Measurements from ENCODE around the gene IDUA.
A peak's percentile ranks its signal among the peaks of the same experiment; 100 is the strongest.

GRCh38 chr4:1011022-1011665 is 24.3 kb downstream of the IDUA start, which contains the start of gene FGFRL1:
- TF ChIP-seq, protein P1, sequence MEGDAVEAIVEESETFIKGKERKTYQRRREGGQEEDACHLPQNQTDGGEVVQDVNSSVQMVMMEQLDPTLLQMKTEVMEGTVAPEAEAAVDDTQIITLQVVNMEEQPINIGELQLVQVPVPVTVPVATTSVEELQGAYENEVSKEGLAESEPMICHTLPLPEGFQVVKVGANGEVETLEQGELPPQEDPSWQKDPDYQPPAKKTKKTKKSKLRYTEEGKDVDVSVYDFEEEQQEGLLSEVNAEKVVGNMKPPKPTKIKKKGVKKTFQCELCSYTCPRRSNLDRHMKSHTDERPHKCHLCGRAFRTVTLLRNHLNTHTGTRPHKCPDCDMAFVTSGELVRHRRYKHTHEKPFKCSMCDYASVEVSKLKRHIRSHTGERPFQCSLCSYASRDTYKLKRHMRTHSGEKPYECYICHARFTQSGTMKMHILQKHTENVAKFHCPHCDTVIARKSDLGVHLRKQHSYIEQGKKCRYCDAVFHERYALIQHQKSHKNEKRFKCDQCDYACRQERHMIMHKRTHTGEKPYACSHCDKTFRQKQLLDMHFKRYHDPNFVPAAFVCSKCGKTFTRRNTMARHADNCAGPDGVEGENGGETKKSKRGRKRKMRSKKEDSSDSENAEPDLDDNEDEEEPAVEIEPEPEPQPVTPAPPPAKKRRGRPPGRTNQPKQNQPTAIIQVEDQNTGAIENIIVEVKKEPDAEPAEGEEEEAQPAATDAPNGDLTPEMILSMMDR (IDR thresholded peaks at IDR 0.05; ENCODE audit: low read depth, low read length, missing input control): no peak
- TF ChIP-seq, protein P2, sequence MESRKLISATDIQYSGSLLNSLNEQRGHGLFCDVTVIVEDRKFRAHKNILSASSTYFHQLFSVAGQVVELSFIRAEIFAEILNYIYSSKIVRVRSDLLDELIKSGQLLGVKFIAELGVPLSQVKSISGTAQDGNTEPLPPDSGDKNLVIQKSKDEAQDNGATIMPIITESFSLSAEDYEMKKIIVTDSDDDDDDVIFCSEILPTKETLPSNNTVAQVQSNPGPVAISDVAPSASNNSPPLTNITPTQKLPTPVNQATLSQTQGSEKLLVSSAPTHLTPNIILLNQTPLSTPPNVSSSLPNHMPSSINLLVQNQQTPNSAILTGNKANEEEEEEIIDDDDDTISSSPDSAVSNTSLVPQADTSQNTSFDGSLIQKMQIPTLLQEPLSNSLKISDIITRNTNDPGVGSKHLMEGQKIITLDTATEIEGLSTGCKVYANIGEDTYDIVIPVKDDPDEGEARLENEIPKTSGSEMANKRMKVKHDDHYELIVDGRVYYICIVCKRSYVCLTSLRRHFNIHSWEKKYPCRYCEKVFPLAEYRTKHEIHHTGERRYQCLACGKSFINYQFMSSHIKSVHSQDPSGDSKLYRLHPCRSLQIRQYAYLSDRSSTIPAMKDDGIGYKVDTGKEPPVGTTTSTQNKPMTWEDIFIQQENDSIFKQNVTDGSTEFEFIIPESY (IDR thresholded peaks at IDR 0.05): no peak
- no peak for TF ChIP-seq SP1 (IDR thresholded peaks at IDR 0.05)
- peak in 1 of 2 donors; percentile 55 for TF ChIP-seq EGR1 (IDR thresholded peaks at IDR 0.05; ENCODE audit: low read depth in 2 of 2)
- TF ChIP-seq, protein P3, sequence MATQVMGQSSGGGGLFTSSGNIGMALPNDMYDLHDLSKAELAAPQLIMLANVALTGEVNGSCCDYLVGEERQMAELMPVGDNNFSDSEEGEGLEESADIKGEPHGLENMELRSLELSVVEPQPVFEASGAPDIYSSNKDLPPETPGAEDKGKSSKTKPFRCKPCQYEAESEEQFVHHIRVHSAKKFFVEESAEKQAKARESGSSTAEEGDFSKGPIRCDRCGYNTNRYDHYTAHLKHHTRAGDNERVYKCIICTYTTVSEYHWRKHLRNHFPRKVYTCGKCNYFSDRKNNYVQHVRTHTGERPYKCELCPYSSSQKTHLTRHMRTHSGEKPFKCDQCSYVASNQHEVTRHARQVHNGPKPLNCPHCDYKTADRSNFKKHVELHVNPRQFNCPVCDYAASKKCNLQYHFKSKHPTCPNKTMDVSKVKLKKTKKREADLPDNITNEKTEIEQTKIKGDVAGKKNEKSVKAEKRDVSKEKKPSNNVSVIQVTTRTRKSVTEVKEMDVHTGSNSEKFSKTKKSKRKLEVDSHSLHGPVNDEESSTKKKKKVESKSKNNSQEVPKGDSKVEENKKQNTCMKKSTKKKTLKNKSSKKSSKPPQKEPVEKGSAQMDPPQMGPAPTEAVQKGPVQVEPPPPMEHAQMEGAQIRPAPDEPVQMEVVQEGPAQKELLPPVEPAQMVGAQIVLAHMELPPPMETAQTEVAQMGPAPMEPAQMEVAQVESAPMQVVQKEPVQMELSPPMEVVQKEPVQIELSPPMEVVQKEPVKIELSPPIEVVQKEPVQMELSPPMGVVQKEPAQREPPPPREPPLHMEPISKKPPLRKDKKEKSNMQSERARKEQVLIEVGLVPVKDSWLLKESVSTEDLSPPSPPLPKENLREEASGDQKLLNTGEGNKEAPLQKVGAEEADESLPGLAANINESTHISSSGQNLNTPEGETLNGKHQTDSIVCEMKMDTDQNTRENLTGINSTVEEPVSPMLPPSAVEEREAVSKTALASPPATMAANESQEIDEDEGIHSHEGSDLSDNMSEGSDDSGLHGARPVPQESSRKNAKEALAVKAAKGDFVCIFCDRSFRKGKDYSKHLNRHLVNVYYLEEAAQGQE (IDR thresholded peaks at IDR 0.05): no peak
- TF ChIP-seq, protein P4, sequence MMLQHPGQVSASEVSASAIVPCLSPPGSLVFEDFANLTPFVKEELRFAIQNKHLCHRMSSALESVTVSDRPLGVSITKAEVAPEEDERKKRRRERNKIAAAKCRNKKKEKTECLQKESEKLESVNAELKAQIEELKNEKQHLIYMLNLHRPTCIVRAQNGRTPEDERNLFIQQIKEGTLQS (IDR thresholded peaks at IDR 0.05): no peak
- no peak for TF ChIP-seq GABPA (IDR thresholded peaks at IDR 0.05 in 1 of 2, conservative IDR thresholded peaks at IDR 0.05 in 1 of 2)
- TF ChIP-seq, protein P5, sequence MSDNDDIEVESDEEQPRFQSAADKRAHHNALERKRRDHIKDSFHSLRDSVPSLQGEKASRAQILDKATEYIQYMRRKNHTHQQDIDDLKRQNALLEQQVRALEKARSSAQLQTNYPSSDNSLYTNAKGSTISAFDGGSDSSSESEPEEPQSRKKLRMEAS (IDR thresholded peaks at IDR 0.05): no peak
- TF ChIP-seq TAF1 (conservative IDR thresholded peaks at IDR 0.05): no peak
- no peak for TF ChIP-seq HNF4A (conservative IDR thresholded peaks at IDR 0.05)
- TF ChIP-seq YY1 (IDR thresholded peaks at IDR 0.05): no peak
- TF ChIP-seq FOXA2 (IDR thresholded peaks at IDR 0.05): no peak

Measured in liver (tissue), 3 donors.